Measurements from ENCODE around the gene PTPRK. TPM values are rescaled to one million over a fixed set of nuclear protein-coding genes. Genes with fewer than 3 reads are reported as not detected.
A peak's percentile ranks its signal among the peaks of the same experiment; 100 is the strongest.

Gene PTPRK
- total and polyA plus RNA-seq, 2 experiments from 2014 or later, result 26.9 to 56.4 TPM

- Histone ChIP-seq H3K36me3 (ENCODE audit: insufficient read depth) (no peaks in the 10 kb centered on the region), H3F3A (replicated peaks; ENCODE audit: low read depth) (no peaks in the 10 kb centered on the region), H3K27ac (ENCODE audit: low read depth) (peak overlapping the region; percentile 9; the same call in 1 of the 2 replicates), H2AFZ (no peak overlapping the region), H3K79me2 (replicated peaks; ENCODE audit: insufficient read depth) (no peaks in the 10 kb centered on the region), H3K4me2 (peak overlapping the region; percentile 7; the same call in 1 of the 2 replicates), H4K20me1 (replicated peaks; ENCODE audit: insufficient read depth) (no peaks in the 10 kb centered on the region), H3K4me3 (no peak overlapping the region), H3K27me3 (ENCODE audit: insufficient read depth) (no peaks in the 10 kb centered on the region), H3K4me1 (ENCODE audit: insufficient read depth) (peaks cover 19% of the 10 kb centered on the region), H3K9me2 (ENCODE audit: insufficient read depth) (no peaks in the 10 kb centered on the region)
- ATAC-seq (peak; percentile 70), DNase-seq (ENCODE audit: low spot score) (peak; percentile 43)
- H3K4me3 Mint-ChIP-seq, result no peak overlapping the region
- no peaks in the 10 kb centered on the region for H3K9me3 Mint-ChIP-seq
- H3K27ac Mint-ChIP-seq, result peak overlapping the region; percentile 64; the same call in 1 of the 2 replicates
- H3K4me1 Mint-ChIP-seq, result peaks cover 44% of the 10 kb centered on the region
- peaks cover 9% of the 10 kb centered on the region for H3K27me3 Mint-ChIP-seq (ENCODE audit: insufficient read depth, low read depth, poor library complexity)
- no peaks in the 10 kb centered on the region for H3K36me3 Mint-ChIP-seq (ENCODE audit: low read depth)
- TF ChIP-seq JUNB (IDR thresholded peaks at IDR 0.05; ENCODE audit: unreplicated experiment) (no peak), POLR2AphosphoS5 (IDR thresholded peaks at IDR 0.05; ENCODE audit: low read depth) (no peak)
These were observed 494.9 kb downstream of the PTPRK start for GRCh38 chr6:128025478-128025877.

- no peak overlapping the region for H3K4me3 ChIP-seq
- H3K9me3 Mint-ChIP-seq, result no peaks in the 10 kb centered on the region
- no peaks in the 10 kb centered on the region for H4K20me1 ChIP-seq (replicated peaks; ENCODE audit: insufficient read depth)
- H3K79me2 ChIP-seq (replicated peaks; ENCODE audit: insufficient read depth), result no peaks in the 10 kb centered on the region
- DNase-seq (ENCODE audit: low spot score) (peak; percentile 53), ATAC-seq (peak; percentile 48)
- no peak overlapping the region for H2AFZ ChIP-seq
- H3K9me2 ChIP-seq (ENCODE audit: insufficient read depth), result no peaks in the 10 kb centered on the region
- peak overlapping the region; percentile 7 for H3K4me2 ChIP-seq
- H3K4me3 Mint-ChIP-seq, result peak overlapping the region; percentile 11; the same call in 1 of the 3 replicates
- peaks cover 19% of the 10 kb centered on the region for H3K4me1 ChIP-seq (ENCODE audit: insufficient read depth)
- H3K27me3 ChIP-seq (ENCODE audit: insufficient read depth), result no peaks in the 10 kb centered on the region
- H3K4me1 Mint-ChIP-seq, result peaks cover 44% of the 10 kb centered on the region
- H3F3A ChIP-seq (replicated peaks; ENCODE audit: low read depth), result no peaks in the 10 kb centered on the region
- H3K27me3 Mint-ChIP-seq (ENCODE audit: insufficient read depth, low read depth, poor library complexity), result peaks cover 9% of the 10 kb centered on the region
- H3K36me3 Mint-ChIP-seq (ENCODE audit: low read depth), result no peaks in the 10 kb centered on the region
- H3K36me3 ChIP-seq (ENCODE audit: insufficient read depth), result no peaks in the 10 kb centered on the region
- peak overlapping the region; percentile 9; the same call in 1 of the 2 replicates for H3K27ac ChIP-seq (ENCODE audit: low read depth)
- TF ChIP-seq NANOG (IDR thresholded peaks at IDR 0.05; ENCODE audit: borderline replicate concordance) (no peak), ZNF331 (CRISPR knock-in tag; IDR thresholded peaks at IDR 0.05; ENCODE audit: low read depth) (no peak)
- H3K27ac Mint-ChIP-seq, result peak overlapping the region; percentile 64
These were observed 495.4 kb downstream of the PTPRK start for GRCh38 chr6:128024969-128025368.

- no peak overlapping the region for H3K4me2 ChIP-seq
- H3K27ac ChIP-seq (ENCODE audit: low read depth), result no peak overlapping the region
- ATAC-seq (no peak), DNase-seq (ENCODE audit: low spot score) (no peak)
- H3K4me3 ChIP-seq, result no peak overlapping the region
- no peaks in the 10 kb centered on the region for H3K9me2 ChIP-seq (ENCODE audit: insufficient read depth)
- H3F3A ChIP-seq (replicated peaks; ENCODE audit: low read depth), result no peaks in the 10 kb centered on the region
- H3K4me1 ChIP-seq (ENCODE audit: insufficient read depth), result peaks cover 22% of the 10 kb centered on the region
- Mint-ChIP-seq H3K27ac (peak overlapping the region; percentile 89), H3K27me3 (ENCODE audit: insufficient read depth, low read depth, poor library complexity) (peaks cover 9% of the 10 kb centered on the region), H3K36me3 (ENCODE audit: low read depth) (no peaks in the 10 kb centered on the region), H3K9me3 (no peaks in the 10 kb centered on the region), H3K4me1 (peaks cover 43% of the 10 kb centered on the region), H3K4me3 (no peak overlapping the region)
- H3K27me3 ChIP-seq (ENCODE audit: insufficient read depth), result no peaks in the 10 kb centered on the region
- H2AFZ ChIP-seq, result no peak overlapping the region
- H3K36me3 ChIP-seq (ENCODE audit: insufficient read depth), result no peaks in the 10 kb centered on the region
- no peaks in the 10 kb centered on the region for H3K79me2 ChIP-seq (replicated peaks; ENCODE audit: insufficient read depth)
- no peaks in the 10 kb centered on the region for H4K20me1 ChIP-seq (replicated peaks; ENCODE audit: insufficient read depth)
- TF ChIP-seq ZNF331 (CRISPR knock-in tag; IDR thresholded peaks at IDR 0.05; ENCODE audit: low read depth) (no peak), POLR2AphosphoS5 (IDR thresholded peaks at IDR 0.05; ENCODE audit: low read depth) (no peak), STAT1 (IDR thresholded peaks at IDR 0.05; ENCODE audit: unreplicated experiment) (no peak), NANOG (IDR thresholded peaks at IDR 0.05; ENCODE audit: borderline replicate concordance) (no peak), REST (IDR thresholded peaks at IDR 0.05; ENCODE audit: unreplicated experiment) (no peak), EZH2 (IDR thresholded peaks at IDR 0.05; ENCODE audit: low read depth, unreplicated experiment) (no peak), CTCF (conservative IDR thresholded peaks at IDR 0.05; ENCODE audit: low read depth in 2 of 2) (no peak), ZNF114 (CRISPR knock-in tag; IDR thresholded peaks at IDR 0.05) (no peak), ETS1 (IDR thresholded peaks at IDR 0.05) (no peak), JUNB (IDR thresholded peaks at IDR 0.05; ENCODE audit: unreplicated experiment) (no peak), EZH2phosphoT487 (IDR thresholded peaks at IDR 0.05; ENCODE audit: unreplicated experiment) (no peak), CREB1 (CRISPR knock-in tag; IDR thresholded peaks at IDR 0.05; ENCODE audit: low read depth) (no peak)
These were observed 496.4 kb downstream of the PTPRK start for GRCh38 chr6:128024046-128024445.
